Right cardiac atrium (tissue), 5 donors: ENCODE data around the gene NBEA. TPM values are rescaled to one million over a fixed set of nuclear protein-coding genes. Genes with fewer than 3 reads are reported as not detected.

Experiments
- ATAC-seq, 2 donors: fragments of 200-7000 bp; cut with Tn5 transposase; one replicate each; pipeline versions ENCODE4 v1.8.0 to v1.9.1; 2020; ENCODE audit warnings: moderate library complexity in 2 of 2, mild to moderate bottlenecking in 1 of 2
- DNase-seq, 3 donors: peaks; one replicate each; pipeline ENCODE4 v3.0.0-alpha.2; 2020
- H3K27ac ChIP-seq: one replicate; pipeline ENCODE4 v1.5.1; 2013; ENCODE audit warnings: mild to moderate bottlenecking, low read length, control low read depth, moderate library complexity
- H3K27me3 ChIP-seq: one replicate; pipeline ENCODE4 v1.6.1; 2013; ENCODE audit not compliant: control insufficient read depth, insufficient read depth
- H3K4me1 ChIP-seq: one replicate; pipeline ENCODE4 v1.6.1; 2013; ENCODE audit warnings: low read length; ENCODE audit not compliant: control insufficient read depth, insufficient read depth
- H3K4me3 ChIP-seq: one replicate; pipeline ENCODE4 v1.5.1; 2013; ENCODE audit warnings: low read length, control low read depth
- H3K9me3 ChIP-seq: one replicate; pipeline ENCODE4 v1.6.1; 2013; ENCODE audit warnings: low read length; ENCODE audit not compliant: control insufficient read depth
- WGBS: extraction: QIAGEN DNeasy Blood & Tissue Kit; methylation state at CpG from one replicate; pipeline ENCODE4 v1.1.7; 2013; 5-methylcytosine and 5-hydroxymethylcytosine counted together
- intact Hi-C, 4 donors: fragments of 100-400 bp; cut with DNase I; formaldehyde crosslinking; loops; one replicate each; pipeline versions ENCODE4 v1.11.0 to v1.14.0; 2022 to 2023
- polyA plus RNA-seq: library from polyadenylated mRNA; stranded (reverse); fragments of 200-250 nt; gene quantifications from one replicate; pipeline ENCODE4 v1.2.3, GENCODE V29; 2013
- total RNA-seq, 4 donors: library from RNA; stranded (reverse); fragmentation: NEBNext Ultra II Directional; extraction: Animal tissue kit (Norgen Biotek cat#: 25700); gene quantifications; one replicate each; pipeline ENCODE4 v1.2.1, GENCODE V29; 2021
- donor health status: healthy with polysubstance abuse.
- donor health status: DM: no; HTN: yes; CAD: no.
- donor health status: DM: no; HTN: no; CAD: no.
- donor health status: DM: no; HTN: yes; CAD: no; lungs with severe emphysema.
- donor health status: DM: yes; HTN: yes; CAD: no.

Gene NBEA
- total and polyA plus RNA-seq, 5 donors = 8.1 to 20.7 (median 20.0) TPM

- H3K27ac ChIP-seq = no peak overlapping the region
- H3K27me3 ChIP-seq = no peaks in the 10 kb centered on the region
- no peaks in the 10 kb centered on the region for H3K9me3 ChIP-seq
- no peaks in the 10 kb centered on the region for H3K4me1 ChIP-seq
- ATAC-seq (no peak), DNase-seq (no peak)
- intact Hi-C loops = no loop called here
- WGBS = 90% methylated on average over 2 of the region's 2 CpGs
- H3K4me3 ChIP-seq = no peak overlapping the region
These were observed 687.0 kb downstream of the NBEA start for GRCh38 chr13:35629026-35629425.

GRCh38 chr13:35630551-35631275, 688.6 kb downstream of the NBEA start:
- 76% methylated on average over 5 of the region's 5 CpGs for WGBS
- no peak overlapping the region for H3K27ac ChIP-seq
- intact Hi-C loops = loop anchor here in 2 of 4 donors (10.0 kb wide), 1 partner anchor 154 kb away; no protein-coding TSS in a partner anchor
- H3K4me3 ChIP-seq = no peak overlapping the region
- no peaks in the 10 kb centered on the region for H3K9me3 ChIP-seq
- ATAC-seq (peak; percentile 79 to 83), DNase-seq (peak in 1 of 3 donors; percentile 17)
- H3K4me1 ChIP-seq = no peaks in the 10 kb centered on the region
- no peaks in the 10 kb centered on the region for H3K27me3 ChIP-seq

DNA sequence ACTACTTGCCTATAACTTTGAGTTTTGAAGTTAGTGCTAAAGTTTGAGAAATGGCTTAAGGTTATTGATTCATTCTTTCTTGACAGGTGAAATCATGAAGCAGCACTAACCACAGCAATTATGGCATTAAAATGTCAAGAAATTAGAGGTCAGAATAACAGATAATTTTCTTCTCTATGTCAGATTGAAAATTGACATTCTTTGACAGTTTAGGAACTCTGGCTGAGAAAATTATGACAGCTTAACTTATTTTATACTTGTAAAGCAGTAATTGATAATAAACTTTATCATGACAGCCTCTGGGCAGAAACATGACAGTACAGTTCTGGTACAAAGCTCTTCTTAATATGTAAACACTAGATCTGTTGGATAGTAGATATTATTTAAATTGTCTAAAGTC, 689.6 kb downstream of the NBEA start:
- intact Hi-C loops = loop anchor here in 2 of 4 donors (10.0 kb wide), 1 partner anchor 153 kb away; no protein-coding TSS in a partner anchor
- no peak overlapping the region for H3K27ac ChIP-seq
- DNase-seq = no peak
- no peaks in the 10 kb centered on the region for H3K4me1 ChIP-seq
- H3K27me3 ChIP-seq = no peaks in the 10 kb centered on the region
- H3K9me3 ChIP-seq = no peaks in the 10 kb centered on the region
- H3K4me3 ChIP-seq = no peak overlapping the region
- ATAC-seq = no peak

DNA sequence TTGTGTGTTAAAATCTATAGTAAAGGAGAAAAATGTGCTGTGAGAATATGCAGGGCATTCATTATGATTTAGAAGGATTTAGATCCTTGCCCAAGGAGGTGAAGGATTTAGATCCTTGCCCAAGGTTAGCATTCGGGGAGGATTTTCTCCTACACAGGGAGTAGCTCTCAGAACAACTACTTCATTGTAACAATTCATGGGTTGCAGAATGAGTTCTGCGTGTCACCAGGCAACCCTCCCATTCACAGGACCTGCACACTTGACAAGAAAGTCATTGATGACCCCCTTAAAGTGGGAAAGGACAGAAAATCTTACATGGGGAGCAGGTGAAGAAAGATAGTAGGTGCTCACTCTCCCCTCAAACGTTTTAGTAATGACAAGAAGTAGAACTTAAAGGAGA, 701.6 kb downstream of the NBEA start:
- Histone ChIP-seq H3K27me3 (no peaks in the 10 kb centered on the region), H3K4me3 (no peak overlapping the region), H3K27ac (no peak overlapping the region), H3K4me1 (no peaks in the 10 kb centered on the region), H3K9me3 (no peaks in the 10 kb centered on the region)
- no peak for ATAC-seq
- WGBS = 69% methylated on average over 3 of the region's 3 CpGs
- DNase-seq = no peak
- intact Hi-C loops = no loop called here

DNA sequence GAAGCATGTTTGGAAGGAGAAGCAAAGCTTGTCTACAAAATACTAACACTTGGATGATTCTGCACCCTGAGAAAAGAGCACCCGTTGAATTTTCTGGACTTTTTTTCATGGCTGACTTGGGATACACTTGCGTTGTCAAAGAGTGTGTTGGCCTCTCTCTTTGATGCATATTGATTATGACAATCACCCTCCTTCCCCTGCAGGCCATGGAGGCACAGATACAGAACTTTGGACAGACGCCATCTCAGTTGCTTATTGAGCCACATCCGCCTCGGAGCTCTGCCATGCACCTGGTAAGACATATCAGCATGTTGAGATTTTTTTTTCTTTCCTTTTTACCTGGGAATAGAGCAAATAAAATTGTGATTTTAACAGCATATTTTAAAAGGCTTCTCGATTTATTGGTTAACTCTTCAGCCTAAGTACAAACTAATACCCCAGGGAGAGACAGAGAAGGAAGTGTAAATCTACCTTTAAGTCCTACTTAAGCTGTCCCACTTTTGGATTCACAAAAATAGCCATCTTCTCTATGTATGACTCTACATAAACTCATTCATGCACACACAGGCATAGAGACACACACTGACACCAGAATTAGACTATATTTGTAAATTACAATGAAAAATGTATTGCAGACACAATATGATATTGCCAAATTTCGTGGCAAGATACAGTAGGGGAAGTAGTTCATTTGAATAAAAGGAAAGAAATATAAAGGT, 704.1 kb downstream of the NBEA start:
- Histone ChIP-seq H3K27me3 (no peaks in the 10 kb centered on the region), H3K4me1 (no peaks in the 10 kb centered on the region), H3K27ac (no peak overlapping the region), H3K4me3 (no peak overlapping the region), H3K9me3 (no peaks in the 10 kb centered on the region)
- WGBS = 93% methylated on average over 7 of the region's 7 CpGs
- DNase-seq (no peak), ATAC-seq (no peak)
- intact Hi-C loops = no loop called here

GRCh38 chr13:35648201-35648600, 706.1 kb downstream of the NBEA start:
- no peak for ATAC-seq
- intact Hi-C loops = no loop called here
- no peak for DNase-seq
- H3K4me3 ChIP-seq = no peak overlapping the region
- H3K4me1 ChIP-seq = no peaks in the 10 kb centered on the region
- no peaks in the 10 kb centered on the region for H3K9me3 ChIP-seq
- no peak overlapping the region for H3K27ac ChIP-seq
- H3K27me3 ChIP-seq = no peaks in the 10 kb centered on the region
- 56% methylated on average over 4 of the region's 4 CpGs for WGBS

DNA sequence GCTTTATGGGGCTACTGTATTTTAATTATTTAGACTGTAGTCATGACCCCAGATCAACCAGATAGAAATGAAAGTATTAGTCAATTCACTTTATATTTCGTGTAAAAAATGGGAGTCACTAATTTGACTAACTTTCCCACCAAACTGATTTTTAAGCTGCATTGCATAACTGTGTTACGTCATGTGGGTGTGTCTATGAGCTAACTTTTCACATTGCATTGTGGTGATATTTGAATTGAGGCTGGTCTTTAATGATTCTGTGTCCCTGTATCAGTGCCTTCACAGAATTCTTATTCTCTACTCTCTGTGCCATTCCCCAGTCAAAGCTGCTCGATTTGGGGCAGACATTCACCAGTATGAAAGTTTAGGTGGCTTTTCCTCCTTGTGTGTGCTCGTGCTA, 707.1 kb downstream of the NBEA start:
- no peaks in the 10 kb centered on the region for H3K9me3 ChIP-seq
- no peak overlapping the region for H3K4me3 ChIP-seq
- no peaks in the 10 kb centered on the region for H3K4me1 ChIP-seq
- DNase-seq (no peak), ATAC-seq (peak in 1 of 2 donors; percentile 11)
- 73% methylated on average over 4 of the region's 4 CpGs for WGBS
- intact Hi-C loops = no loop called here
- H3K27me3 ChIP-seq = no peaks in the 10 kb centered on the region
- H3K27ac ChIP-seq = no peak overlapping the region

DNA sequence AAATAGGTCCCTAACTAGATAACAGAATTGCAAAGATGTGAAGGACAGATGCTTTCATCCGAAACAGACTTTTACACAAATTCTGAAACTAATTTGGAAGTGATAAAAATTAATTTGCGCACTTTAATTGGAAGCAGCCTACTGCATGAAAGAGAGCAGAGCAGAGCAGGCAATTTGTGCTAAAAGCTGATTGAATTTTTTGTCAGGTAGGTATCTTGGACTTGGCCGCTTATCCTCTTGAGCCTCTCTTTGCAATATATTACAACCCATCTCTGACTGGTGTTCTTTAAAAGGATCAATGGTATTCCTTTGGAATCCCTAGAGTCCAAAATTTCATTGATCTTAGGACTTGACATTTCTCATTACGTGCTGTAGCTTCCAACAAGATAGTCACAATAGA, 717.7 kb downstream of the NBEA start:
- Histone ChIP-seq H3K27ac (no peak overlapping the region), H3K9me3 (no peaks in the 10 kb centered on the region)
- no peak for ATAC-seq

GRCh38 chr13:35664747-35665146, 722.7 kb downstream of the NBEA start:
- DNase-seq = no peak
- 97% methylated on average over 7 of the region's 7 CpGs for WGBS
- Histone ChIP-seq H3K27ac (no peak overlapping the region), H3K9me3 (no peaks in the 10 kb centered on the region), H3K4me3 (no peak overlapping the region), H3K4me1 (no peaks in the 10 kb centered on the region), H3K27me3 (no peaks in the 10 kb centered on the region)
- ATAC-seq = no peak
- intact Hi-C loops = no loop called here

More for the DNA sequence above, 717.7 kb downstream of the NBEA start:
- intact Hi-C loops = no loop called here
- no peak for DNase-seq
- no peak overlapping the region for H3K4me3 ChIP-seq
- WGBS = 94% methylated on average over 4 of the region's 4 CpGs
- no peaks in the 10 kb centered on the region for H3K4me1 ChIP-seq
- no peaks in the 10 kb centered on the region for H3K27me3 ChIP-seq

DNA sequence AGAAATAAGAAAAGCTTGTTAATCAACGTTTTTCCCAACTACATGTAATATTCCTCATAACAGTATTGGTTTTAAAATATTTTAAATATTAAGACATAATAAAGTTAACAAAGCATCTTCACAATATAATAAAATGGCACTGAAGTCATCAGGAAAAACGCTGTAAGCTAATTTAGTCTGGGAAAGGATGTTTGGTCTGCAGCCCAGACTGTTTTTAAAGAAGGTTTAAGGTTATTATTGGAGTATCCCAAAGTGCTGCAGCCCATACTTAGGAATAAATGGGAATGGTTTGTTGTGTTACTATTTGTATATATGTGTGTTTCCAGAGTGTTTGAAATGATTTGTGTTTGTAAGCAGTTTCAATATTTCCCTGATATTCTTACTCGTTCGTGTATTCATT, 727.3 kb downstream of the NBEA start:
- H3K4me1 ChIP-seq = no peaks in the 10 kb centered on the region
- H3K9me3 ChIP-seq = no peaks in the 10 kb centered on the region
- H3K27me3 ChIP-seq = no peaks in the 10 kb centered on the region
- WGBS = 83% methylated on average over 4 of the region's 4 CpGs
- no peak for DNase-seq
- no peak overlapping the region for H3K4me3 ChIP-seq
- no peak overlapping the region for H3K27ac ChIP-seq
- intact Hi-C loops = no loop called here
- no peak for ATAC-seq

DNA sequence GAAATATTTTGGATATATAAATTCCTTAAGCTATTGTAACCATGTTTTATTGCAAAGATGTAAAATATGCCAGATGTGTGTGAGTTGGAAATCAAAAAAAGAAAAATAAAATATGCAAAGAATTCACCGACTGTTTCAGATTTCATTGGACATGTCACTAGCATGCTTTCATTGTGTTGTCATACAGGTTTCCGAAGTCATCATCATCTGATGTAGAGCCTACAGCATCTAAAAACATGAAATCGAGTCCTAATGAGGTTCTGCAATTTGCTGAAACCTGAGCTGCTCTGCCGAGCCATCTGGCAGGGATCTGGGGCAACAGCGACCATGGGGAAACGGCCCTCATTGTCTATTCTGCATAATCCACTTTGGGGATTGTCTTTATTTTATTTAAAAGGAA, 730.5 kb downstream of the NBEA start:
- 85% methylated on average over 6 of the region's 6 CpGs for WGBS
- H3K27ac ChIP-seq = no peak overlapping the region
- no peak for DNase-seq

More for the DNA sequence above, 730.5 kb downstream of the NBEA start:
- no peak overlapping the region for H3K4me3 ChIP-seq
- H3K27me3 ChIP-seq = no peaks in the 10 kb centered on the region
- intact Hi-C loops = no loop called here
- H3K4me1 ChIP-seq = no peaks in the 10 kb centered on the region
- ATAC-seq = no peak
- H3K9me3 ChIP-seq = peaks cover 2% of the 10 kb centered on the region
